ENCODE results near the gene CDCP2.

Gene CDCP2

GRCh38 chr1:54190526-54190925, 37.7 kb upstream of the CDCP2 start:
- TF ChIP-seq, protein P1, sequence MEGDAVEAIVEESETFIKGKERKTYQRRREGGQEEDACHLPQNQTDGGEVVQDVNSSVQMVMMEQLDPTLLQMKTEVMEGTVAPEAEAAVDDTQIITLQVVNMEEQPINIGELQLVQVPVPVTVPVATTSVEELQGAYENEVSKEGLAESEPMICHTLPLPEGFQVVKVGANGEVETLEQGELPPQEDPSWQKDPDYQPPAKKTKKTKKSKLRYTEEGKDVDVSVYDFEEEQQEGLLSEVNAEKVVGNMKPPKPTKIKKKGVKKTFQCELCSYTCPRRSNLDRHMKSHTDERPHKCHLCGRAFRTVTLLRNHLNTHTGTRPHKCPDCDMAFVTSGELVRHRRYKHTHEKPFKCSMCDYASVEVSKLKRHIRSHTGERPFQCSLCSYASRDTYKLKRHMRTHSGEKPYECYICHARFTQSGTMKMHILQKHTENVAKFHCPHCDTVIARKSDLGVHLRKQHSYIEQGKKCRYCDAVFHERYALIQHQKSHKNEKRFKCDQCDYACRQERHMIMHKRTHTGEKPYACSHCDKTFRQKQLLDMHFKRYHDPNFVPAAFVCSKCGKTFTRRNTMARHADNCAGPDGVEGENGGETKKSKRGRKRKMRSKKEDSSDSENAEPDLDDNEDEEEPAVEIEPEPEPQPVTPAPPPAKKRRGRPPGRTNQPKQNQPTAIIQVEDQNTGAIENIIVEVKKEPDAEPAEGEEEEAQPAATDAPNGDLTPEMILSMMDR (IDR thresholded peaks at IDR 0.05; ENCODE audit: control extremely low read depth, extremely low read depth, low read depth, missing control alignments) = no peak
- no peak for DNase-seq (ENCODE audit: extremely low spot score)
- ChIA-PET CTCF (interaction anchor here (1.0 to 5.2 kb wide), 3 partner anchors 9 to 24 kb away, joined by 3 to 24 read pairs (median 9); partner anchors contain the start of genes CYB5RL and MRPL37), POLR2A (no interaction called here)

DNA sequence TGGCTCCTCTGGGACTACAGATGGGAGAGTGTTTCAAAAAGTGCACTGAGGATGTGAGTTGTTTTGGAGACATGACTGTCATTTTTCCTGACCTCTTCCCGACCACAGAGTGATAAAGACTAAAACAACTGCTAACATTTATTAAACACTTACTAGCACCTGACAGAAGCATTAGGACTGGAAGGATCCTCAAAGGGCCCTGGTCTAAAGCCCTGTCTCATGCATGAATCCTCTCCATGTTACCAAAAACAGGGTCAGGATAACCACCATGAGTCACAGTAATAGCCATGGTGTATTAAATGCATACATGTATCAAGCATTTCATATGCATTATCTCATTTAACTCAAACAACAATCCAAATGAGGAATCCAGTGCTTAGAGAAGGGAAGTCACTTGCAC, 35.5 kb upstream of the CDCP2 start:
- POLR2A ChIA-PET = no interaction called here
- CTCF ChIA-PET = interaction anchor here (1.0 to 5.2 kb wide), 3 partner anchors 8 to 44 kb away, joined by 3 to 24 read pairs (median 5); no protein-coding TSS in a partner anchor
- DNase-seq (ENCODE audit: extremely low spot score) = no peak
- TF ChIP-seq, protein P1 (IDR thresholded peaks at IDR 0.05; ENCODE audit: control extremely low read depth, extremely low read depth, low read depth, missing control alignments) = no peak

DNA sequence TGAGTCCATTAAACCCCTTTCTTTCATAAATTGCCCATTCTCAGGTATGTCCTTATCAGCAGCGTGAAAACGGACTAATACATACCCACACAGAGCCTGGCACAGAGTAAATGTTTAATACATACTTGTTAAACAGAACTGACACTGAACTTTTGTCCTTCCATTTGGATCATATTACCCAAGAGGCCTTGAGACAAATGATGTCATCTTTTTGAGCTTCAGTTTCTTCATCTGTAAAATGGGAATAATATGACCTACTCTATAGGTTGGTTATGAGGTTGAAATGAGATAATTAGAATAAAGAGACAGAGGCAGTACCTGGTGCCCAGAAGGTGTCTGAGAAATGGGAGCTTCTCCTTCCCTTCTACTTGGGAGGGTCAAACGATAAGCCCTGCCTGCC, 33.3 kb upstream of the CDCP2 start:
- no peak for DNase-seq (ENCODE audit: extremely low spot score)
- ChIA-PET CTCF (interaction anchor here (1.0 to 2.3 kb wide), 2 partner anchors 10 to 14 kb away, joined by 3 to 5 read pairs; no protein-coding TSS in a partner anchor), POLR2A (no interaction called here)
- TF ChIP-seq, protein P1 (IDR thresholded peaks at IDR 0.05; ENCODE audit: control extremely low read depth, extremely low read depth, low read depth, missing control alignments) = no peak

- DNase-seq (ENCODE audit: extremely low spot score) = no peak
- TF ChIP-seq, protein P1 (IDR thresholded peaks at IDR 0.05; ENCODE audit: control extremely low read depth, extremely low read depth, low read depth, missing control alignments) = no peak
- ChIA-PET CTCF (interaction anchor here (0.9 to 3.6 kb wide), 8 partner anchors 7 to 309 kb away, joined by 3 to 24 read pairs (median 3); partner anchors contain the start of genes CYB5RL and MRPL37), POLR2A (interaction anchor here (0.6 kb wide), 1 partner anchor 72 kb away, joined by 5 read pairs; no protein-coding TSS in a partner anchor)
These were observed 28.0 kb upstream of the CDCP2 start for GRCh38 chr1:54180701-54181360.

DNA sequence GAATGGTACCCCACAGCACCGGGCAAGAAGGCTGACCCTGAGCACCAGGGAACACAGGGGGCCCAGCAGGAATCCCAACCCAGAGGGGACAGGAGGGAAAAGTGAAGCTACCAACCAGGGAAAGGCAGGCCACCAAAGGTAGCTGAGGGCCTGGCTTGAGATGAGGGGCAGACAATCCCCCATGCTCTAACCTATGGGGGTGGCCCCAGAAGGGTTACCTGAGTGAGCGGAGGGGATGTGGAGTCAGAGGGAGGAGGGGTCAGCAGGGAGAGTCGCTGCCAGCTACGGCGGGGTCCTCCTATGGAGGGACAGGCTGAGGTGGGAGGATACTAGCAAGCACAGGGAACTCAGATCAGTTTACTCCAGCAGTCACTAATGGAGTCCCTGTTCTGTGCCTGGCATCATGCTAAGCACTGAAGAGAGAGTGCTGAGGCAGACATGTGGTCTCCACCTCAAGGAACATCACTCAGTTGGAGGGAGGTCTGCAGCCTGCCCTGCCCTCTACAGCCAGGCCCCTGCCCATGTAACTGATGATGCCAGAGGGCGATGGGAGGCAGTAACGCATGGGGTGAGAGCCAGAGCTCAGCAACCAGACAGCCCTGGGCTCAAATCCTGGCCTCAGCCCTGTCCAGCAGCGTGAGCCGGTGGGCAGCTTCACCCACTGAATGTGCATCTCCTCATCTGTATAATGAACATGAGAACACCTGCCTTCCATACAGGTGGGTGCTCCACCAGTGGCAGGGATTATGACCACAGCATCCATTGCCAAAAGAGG, 25.7 kb upstream of the CDCP2 start:
- ChIA-PET CTCF (no interaction called here), POLR2A (no interaction called here)
- TF ChIP-seq, protein P1 (IDR thresholded peaks at IDR 0.05; ENCODE audit: control extremely low read depth, extremely low read depth, low read depth, missing control alignments) = no peak
- no peak for DNase-seq (ENCODE audit: extremely low spot score)

DNA sequence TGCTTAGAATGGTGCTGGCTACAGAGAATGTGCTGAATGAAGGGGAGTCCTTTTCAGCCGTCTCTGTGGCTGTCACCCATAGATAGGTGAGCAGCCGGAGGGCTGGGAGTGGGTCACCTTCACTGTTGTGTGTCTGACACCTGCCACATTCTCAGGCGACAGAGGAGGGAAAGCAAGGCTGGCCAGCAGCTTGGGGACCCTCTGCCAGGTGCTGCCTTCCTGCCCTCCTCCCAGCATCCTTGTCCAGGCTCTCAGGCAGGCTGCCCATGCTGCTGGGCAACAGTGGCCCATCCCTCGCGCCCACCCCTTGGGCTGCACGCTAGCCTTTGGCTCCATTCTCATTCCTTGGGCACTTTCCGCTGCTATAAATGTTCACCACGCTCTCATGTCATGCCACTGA, 24.9 kb upstream of the CDCP2 start:
- CTCF ChIA-PET = no interaction called here

More for the DNA sequence above, 24.9 kb upstream of the CDCP2 start:
- DNase-seq (ENCODE audit: extremely low spot score) = no peak
- POLR2A ChIA-PET = no interaction called here
- TF ChIP-seq, protein P1 (IDR thresholded peaks at IDR 0.05; ENCODE audit: control extremely low read depth, extremely low read depth, low read depth, missing control alignments) = no peak

All from GM10248 (cell line).